ENCODE results near the gene PXYLP1.

Gene PXYLP1

DNA sequence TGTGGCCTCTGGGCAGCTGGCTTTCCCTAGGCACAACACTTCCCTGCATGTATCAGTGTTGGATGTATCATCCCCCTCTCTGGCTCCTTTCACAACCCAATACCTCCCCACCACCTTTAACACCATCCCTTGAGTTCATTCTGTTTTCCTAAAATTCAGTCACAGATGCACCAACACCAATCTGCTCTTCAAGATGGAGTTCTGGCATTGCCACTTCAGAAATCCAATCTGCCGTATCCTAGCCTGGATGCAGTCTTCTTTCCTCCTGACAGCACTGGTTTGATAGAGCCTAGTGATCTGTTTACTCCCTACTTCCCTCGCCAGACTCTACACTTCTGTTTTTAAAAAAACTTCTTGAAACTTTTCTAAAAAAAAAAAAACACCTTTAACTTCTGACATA is 21.7 kb downstream of the PXYLP1 start:
- no peak for DNase-seq

DNA sequence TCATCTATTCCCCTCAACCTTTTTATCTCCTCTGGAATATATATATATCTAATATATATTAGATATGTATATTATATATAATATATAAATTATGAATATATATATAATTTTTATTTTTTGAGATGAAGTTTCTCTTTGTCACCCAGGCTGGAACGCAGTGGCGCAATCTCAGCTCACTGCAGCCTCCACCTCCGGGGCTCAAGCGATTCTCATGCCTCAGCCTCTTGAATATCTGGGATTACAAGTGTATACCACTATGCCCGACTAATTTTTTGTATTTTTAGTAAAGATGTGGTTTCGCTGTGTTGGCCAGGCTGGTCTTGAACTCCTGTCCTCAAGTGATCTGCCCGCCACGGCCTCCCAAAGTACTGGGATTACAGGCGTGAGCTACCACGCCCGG is 22.2 kb downstream of the PXYLP1 start:
- no peak for DNase-seq

DNA sequence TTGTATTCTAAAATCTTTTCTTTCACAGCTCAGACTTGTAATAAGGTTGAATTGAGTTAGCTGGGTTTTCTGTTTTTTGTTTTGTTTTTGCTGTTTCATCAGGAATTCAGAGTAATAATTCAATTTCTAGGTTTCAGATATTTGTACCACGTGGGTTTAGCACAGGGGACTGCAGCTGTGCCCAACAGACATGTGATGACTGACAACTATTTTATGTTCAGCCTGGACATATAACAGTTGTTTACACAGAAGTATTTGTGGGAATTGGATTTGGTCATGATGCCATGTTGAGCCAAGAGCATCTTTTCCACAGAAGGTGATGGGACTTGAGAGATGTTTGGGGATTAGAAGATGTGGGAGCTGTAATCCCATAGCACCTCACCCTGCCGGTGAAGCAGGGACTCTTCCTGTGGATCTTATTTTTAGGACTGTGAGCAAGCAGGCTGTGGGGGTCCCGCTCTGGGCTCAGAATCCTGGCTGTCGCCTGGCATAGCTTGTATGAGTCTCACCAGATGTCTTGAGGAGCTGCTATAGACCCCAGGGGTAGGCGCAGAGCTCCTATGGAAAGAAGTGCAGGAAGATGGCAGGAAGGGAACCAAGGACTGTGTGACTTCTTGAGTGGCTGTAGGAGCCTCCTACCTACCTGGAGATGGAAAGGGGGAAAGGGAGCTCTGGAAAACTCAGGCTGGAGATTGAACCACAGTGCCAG is 23.7 kb downstream of the PXYLP1 start:
- DNase-seq: peak; percentile 13

DNA sequence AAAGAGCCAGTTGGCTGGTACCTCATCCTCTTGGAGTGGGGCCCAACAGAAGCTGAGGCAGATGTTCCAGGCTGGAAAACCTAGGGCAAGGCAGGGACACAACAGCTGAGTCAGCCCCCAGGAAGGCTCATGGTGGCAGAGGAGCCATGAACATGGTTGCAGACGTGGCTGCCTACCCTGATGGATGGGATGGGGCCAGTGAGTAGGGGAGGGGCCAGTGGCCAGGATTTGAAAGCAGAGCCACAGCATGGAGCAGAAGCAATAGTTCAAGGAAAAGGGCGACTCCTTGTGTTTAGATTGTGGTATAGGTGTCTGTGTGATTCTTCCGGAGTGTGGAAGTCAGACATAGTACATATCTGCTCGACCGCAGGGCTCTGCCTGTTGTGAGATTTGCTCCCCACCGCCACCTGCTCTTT is 24.2 kb downstream of the PXYLP1 start:
- DNase-seq: peak; percentile 13

- no peak for DNase-seq
Measured at GRCh38 chr3:141256820-141257219, 25.2 kb downstream of the PXYLP1 start.

GRCh38 chr3:141257961-141258360 is 26.3 kb downstream of the PXYLP1 start:
- DNase-seq: no peak

DNA sequence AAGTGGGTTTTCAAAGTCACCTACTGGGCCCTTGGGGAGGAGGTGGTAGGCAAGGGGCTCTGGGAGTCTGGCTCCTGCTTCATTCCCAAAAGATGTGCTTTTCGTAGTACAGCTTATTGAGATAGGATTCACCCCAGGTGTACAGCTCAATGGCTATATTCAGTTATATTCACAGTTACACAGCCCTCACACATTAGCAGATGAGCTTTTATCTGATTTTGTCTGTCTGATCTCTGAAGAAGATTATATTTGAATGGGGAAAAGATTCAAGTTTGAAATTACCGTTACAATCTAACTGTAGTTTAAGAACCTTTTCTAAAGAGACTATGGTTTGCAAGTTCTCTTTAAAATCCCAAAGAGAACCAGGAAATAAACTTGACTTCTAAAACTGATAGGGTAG is 27.3 kb downstream of the PXYLP1 start:
- DNase-seq: no peak

DNA sequence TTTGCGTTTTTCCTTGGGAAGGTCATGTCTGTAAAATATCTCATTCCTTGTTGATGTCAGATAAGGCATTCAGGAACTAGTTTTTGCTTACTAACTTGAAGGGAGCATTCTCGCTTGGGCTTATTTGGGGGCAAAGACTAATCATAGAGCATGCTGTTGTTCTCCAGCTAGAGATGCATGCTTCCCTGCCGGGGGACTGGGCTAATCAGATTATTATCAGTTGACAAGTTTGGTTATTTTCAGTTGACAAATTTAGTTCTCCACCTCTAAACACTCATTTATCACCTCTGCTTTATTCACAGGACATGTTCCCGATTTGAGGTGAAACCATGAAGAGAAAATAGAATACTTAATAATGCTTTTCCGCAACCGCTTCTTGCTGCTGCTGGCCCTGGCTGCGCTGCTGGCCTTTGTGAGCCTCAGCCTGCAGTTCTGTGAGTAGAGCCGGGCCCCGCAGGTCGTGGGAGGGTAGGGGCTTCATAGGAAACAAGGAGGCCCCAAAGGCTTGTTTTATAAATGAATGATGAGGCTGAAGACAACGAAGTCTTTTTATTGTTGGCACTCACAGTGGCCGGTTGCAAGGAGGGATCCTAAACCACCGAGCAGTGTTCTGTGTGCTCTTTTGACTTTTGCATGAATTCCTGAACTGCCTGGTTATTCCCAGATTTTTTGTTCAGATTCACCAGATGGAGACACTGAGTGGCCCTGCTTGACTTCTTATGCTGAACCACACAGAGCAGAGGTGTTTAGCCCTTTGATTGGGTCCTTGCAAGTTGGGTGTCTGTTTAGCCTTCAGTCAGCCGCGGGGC is 28.4 kb downstream of the PXYLP1 start:
- no peak for DNase-seq

DNA sequence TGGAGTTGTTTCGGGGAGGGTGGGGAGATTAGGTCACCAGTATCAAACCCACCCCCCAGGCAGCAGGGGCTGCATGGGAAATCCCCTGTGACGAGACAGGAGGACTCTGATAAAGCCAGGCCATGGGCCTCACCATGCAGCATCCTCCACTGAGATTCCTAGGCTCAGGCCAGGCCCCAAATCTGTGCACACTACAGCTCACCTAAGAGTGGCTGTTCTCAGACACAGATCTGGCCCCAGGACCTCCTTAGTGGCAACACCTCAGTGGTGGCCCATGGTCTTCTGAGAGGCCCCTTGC is 29.0 kb downstream of the PXYLP1 start:
- no peak for DNase-seq

GRCh38 chr3:141261472-141262307 is 30.1 kb downstream of the PXYLP1 start:
- DNase-seq: no peak

- no peak for DNase-seq
Measured at GRCh38 chr3:141262308-141262705, 30.7 kb downstream of the PXYLP1 start.

DNA sequence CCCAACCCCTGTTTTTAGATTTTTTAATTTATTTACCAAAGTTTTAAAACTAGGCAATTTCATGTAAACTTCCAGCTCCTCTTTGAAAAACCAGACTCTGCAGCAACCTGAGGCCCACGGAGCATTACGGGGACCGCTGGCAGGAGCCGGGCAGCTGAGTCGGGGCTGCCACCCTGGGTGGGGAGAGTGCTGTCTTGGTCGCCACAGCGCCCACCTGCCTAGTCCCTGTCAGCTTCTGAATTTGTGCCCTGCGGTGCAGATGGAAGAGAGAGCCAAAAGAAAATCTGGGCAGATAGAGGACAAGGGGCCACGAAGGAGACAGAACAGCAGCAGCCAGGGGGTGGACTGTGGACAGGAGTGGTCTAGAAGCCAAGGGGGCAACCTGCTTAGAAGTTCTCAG is 34.6 kb downstream of the PXYLP1 start:
- DNase-seq: no peak

GRCh38 chr3:141266797-141267555 is 35.4 kb downstream of the PXYLP1 start:
- DNase-seq: no peak

- DNase-seq: no peak
Measured at GRCh38 chr3:141267629-141268028, 36.0 kb downstream of the PXYLP1 start.

DNA sequence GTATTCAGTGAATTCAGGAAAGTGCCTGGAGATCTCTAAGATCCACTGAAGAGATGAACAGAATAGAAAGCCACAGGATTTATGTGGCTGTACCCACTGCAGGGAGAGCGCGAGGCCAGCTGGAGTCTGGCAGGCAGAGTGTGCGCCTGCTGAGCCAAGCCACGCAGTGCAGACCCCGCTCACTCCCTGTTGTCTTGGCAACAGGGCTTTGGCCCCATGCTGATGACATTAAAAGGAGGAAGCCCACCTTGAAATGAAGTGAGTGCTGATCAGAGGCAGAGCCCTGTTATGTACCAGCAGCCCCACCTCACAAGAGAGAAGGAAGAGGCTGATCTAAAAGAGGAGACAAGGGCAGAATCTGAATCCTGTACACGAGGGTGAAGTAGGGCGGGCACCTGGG is 36.7 kb downstream of the PXYLP1 start:
- no peak for DNase-seq

DNA sequence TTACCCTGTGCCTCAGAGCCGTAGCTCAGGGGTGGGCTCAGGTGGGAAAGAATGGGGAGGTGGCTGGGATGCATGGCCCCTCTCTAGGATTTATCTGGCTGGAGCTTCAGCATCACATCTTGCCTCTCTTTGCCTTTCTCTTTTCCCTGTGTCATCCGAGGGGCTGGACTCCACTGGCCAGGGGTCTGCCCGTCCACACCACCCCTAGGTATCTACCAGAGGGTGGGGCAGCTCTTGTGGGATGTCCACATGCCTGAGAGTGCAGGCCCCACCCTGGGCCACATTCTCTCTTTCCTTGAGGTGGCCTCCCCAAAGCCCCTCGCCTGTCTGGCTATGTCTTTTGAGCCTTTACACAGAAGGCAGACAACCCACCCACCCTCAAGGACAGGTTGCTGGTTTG is 37.2 kb downstream of the PXYLP1 start:
- DNase-seq: no peak

DNA sequence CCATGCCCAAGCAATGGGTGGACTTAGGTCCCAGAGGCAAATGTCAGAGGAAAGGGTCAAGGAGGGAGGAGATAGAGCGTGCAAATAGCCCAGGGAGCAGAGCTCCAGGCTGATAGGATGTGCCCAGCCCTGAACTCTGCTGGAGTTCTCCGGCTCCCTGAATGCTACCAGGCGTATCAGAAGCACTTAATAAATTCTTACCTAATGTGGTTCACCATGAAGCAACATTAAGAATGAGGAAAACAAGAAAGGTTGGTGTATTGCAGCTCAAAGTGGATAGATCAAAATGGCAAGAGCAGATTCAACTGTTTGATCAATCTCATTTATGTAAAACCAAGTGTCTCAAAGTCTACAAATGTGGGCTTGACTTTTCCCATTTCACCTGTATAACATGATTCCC is 38.3 kb downstream of the PXYLP1 start:
- DNase-seq: no peak

DNA sequence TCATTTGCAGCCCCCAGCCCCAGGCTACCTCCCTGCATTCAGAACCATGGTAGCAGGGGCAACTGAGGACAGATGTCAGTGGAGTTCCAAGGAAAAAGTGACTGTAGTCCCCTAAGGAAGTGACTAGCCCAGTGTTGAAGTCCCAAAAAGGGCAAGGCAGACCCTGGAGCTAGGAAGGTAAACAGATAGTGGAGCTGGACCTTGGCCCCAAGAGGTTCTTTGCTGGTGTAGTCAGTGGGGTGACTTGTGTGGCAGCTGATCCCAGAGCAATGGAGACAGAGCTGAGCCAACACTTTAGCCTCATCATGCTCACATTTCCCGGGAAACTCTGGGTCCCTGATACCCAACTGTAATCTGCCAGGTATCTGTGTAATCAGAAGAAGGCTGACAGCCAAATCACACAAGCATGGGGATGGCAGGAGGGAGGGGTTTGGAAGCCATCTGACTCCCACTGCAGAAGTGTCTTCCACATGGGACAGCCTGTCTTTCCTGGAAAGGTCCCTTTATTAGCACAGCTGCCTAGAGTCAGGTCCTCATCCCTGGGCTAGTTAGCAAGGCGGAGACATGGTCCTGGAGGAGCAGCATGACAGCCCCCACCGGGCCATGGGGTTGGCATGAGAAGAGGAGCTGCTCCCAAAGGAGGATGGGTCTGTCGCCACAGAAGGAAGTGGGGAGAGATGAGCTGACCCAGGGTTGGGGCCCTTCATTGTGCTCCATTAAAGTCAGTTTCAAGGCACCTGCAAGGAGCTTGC is 39.8 kb downstream of the PXYLP1 start:
- no peak for DNase-seq

DNA sequence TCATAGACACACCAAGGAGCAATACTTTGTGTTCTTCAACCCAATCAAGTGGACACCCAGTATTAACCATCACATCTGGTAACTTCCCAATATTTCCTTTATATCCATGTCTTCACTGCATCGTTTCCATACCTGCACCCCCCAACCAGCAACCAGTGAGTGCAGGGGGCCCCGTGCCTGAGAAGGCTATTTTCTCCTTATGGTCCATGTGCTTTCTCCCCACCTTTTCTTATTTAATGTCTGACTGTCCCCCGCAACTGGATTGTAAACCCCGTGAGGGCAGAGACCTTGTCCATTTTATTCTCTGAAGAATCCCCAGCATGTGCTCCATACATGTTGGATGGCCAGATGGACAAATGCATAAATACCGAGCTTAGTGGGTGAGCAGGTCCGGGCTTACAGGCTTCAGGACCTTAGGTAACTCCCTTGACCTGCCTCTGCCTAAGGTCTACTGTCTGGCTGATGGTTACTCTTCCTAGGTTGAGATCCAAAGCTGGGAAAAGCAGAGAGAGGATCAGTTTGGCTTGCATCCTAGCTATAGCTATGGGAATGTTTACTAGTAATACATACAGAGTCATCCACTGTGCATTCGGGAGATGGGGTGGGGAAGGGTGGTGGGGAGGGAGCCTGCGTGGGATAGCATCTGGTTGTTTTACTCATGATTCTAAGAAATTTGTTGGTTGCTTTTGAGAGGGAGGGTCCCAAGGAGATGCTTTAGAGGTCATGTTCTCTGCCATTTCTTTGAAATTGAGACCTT is 41.5 kb downstream of the PXYLP1 start:
- no peak for DNase-seq

GRCh38 chr3:141273700-141274410 is 42.2 kb downstream of the PXYLP1 start:
- DNase-seq: no peak
